Measurements from ENCODE around the gene RCN1.
"Not testable (repeated sequence)": the region's sequence is repeated elsewhere in the genome, so short reads cannot be mapped to it uniquely, and the experiment has no call there.

The RCN1 gene

DNA sequence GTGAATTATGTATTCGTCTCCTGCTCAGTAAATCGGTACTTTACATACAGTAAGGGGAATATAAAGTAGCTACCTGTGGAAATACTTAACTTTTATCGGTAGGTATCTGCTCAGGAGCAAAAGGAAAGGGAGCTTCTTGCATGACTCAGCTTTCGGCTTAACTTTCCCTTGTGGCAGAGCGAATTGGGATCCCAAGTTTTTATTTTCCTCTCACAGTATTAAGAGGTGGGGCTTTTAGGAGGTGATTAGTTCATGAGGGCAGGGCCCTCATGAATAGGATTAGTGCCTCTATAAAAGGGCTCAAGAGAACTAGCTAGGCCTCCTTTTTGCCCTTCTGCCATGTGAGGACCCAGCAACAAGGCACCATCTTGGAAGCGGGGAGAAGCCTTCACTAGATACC is 18.7 kb downstream of the RCN1 start:
- DNase-seq (ENCODE audit: low read depth in 1 of 2, low spot score in 1 of 2) = no peak

DNA sequence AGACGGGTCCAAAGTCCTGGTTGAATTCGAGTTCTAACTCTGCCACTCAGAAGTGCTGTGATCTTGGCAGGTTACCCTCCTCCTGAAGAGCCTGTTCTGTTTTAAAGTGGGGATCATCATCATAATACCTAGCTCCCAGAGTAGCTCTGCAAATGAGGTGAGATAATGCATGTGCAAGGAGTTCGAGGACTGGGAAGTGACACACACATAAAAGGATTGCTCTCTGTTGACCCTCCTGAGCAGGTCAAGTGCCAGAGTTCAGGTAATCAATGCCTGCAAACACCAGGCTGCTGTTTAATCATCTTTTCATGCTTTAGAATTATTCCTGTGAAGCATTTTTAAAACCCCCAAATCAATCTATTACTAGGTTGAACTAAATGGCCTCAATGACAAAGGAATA is 19.9 kb downstream of the RCN1 start:
- DNase-seq (ENCODE audit: low read depth in 1 of 2, low spot score in 1 of 2) = no peak

- DNase-seq (ENCODE audit: low read depth in 1 of 2, low spot score in 1 of 2) = no peak
Observed at GRCh38 chr11:32113200-32113919, 22.5 kb downstream of the RCN1 start.

DNA sequence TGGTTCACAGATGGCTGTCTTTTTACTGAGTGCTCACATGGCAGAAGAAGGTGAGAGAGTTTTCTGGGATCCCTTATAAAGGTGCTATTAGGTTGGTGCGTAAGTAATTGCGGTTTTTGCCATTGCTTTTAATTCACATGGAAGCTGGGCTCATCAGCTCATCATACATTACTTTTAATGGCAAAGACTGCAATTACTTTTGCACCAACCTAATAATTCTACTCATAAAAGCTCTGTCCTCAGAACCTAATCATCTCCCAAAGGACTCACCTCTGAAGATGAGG is 23.0 kb downstream of the RCN1 start:
- no peak for DNase-seq (ENCODE audit: low read depth in 1 of 2, low spot score in 1 of 2)

DNA sequence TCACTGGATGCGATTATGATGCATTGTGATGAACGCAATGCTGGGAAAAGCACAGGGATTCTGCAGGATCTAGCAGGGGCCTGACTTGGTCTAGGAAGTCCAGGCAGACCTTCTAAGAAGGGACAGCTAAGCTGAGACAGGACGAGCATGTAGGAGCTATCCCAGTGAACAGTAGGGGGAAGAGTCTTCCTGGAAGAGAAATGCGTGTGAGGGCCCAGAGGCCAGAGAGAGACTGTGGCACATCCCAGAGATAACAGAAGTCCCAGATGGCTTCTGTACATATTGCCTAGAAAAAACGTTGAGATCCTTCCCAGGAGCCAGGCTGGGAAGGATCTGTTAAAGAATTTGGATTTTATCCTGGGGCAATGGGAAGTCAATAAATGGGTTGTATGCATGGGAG is 24.6 kb downstream of the RCN1 start:
- no peak for DNase-seq (ENCODE audit: low read depth in 1 of 2, low spot score in 1 of 2)

DNA sequence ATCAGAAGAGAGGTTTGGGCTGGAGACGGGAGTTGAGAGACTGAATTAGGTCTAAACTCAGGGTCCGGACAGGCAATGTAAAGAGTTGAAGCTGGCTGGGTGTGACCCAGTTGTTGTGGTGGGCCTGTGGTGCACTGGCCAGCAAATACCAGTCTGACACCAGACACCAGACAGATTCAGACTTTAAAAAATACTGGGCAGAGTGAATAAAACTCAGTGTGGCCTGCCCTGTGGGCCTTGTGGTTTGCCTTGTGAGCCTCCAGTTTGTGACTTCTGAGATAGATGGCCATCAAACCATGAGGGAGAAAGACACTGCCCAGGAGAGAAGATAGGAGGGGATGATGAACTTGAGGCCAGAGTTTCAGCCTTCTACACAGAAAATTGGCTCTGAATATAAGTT is 25.8 kb downstream of the RCN1 start:
- DNase-seq (ENCODE audit: low read depth in 1 of 2, low spot score in 1 of 2) = no peak

GRCh38 chr11:32118025-32118974 is 27.4 kb downstream of the RCN1 start:
- DNase-seq (ENCODE audit: low read depth in 1 of 2, low spot score in 1 of 2) = no peak

DNA sequence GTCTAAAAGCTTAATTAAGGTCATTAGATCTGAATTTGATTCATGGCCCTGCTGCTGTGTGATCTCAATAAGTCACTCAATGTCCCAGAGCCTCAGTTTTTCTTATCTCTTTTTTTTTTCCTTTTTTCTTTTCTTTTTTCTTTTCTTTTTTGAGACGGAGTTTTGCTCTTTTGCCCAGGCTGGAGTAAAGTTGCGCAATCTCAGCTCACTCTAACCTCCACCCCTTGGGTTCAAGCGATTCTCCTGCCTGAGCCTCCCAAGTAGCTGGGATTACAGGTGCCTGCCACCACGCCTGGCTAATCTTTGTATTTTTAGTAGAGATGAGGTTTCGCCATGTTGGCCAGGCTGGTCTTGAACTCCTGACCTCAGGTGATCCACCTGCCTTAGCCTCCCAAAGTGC is 28.3 kb downstream of the RCN1 start:
- not testable (repeated sequence) for DNase-seq (ENCODE audit: low read depth in 1 of 2, low spot score in 1 of 2)

DNA sequence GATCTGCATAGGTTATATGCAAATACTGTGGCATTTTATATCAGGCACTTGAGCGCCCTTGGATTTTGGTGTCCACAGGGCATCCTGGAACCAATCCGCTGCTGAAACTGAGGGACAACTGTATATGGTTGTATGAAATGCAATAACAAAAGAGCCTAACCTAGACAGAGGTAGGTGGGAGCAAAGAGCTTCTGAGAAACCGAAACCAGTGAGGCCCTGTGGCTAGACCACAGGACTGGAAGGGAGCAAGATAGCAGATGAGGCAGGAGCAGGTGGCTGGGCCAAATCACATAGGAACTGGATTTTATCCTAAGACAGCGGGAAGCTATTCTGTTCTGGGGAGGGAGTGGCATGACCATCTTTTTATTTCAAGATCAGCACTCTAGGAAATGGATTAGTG is 30.1 kb downstream of the RCN1 start:
- no peak for DNase-seq (ENCODE audit: low read depth in 1 of 2, low spot score in 1 of 2)

- DNase-seq (ENCODE audit: low read depth in 1 of 2, low spot score in 1 of 2) = no peak
Observed at GRCh38 chr11:32122200-32122599, 31.3 kb downstream of the RCN1 start.

DNA sequence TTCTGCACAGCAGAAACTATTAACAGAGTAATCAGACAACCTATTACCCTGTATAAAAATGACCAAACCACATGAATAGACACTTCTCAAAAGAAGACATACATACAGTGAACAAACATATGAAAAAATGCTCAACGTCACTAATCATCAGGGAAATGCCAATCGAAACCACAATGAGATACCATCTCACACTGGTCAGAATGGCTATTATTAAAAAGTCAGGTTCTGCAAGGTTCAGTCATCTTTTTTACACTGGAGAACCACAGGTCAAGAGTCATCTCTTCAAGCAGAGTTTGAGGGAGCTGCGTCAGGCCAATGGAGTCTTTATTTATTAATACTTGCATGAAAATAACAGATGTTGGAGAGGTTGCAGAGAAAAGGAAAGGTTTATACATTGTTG is 40.4 kb downstream of the RCN1 start:
- no peak for DNase-seq (ENCODE audit: low read depth in 1 of 2, low spot score in 1 of 2)

GRCh38 chr11:32136657-32137056 is 45.8 kb downstream of the RCN1 start:
- DNase-seq (ENCODE audit: low read depth in 1 of 2, low spot score in 1 of 2) = no peak

- no peak for DNase-seq (ENCODE audit: low read depth in 1 of 2, low spot score in 1 of 2)
Observed at GRCh38 chr11:32137263-32137662, 46.4 kb downstream of the RCN1 start.

DNA sequence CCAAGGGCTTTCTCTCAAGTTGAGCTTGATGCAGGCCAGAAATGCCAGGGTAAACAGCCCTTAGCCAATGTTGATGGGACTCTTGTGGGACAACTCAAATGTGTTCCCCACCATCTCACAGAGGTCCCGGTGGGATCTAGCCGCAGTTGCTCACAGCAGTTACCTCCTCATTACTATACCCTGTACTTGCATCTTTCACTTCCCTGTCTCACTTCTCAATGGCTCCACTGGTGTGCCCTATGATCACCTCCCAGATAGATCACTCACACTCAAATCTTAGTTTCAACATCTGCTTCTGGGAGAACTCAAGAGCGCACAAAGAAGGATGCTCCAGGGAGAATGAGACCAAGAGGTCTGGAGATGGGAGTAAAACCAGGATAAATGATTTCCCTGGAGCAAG is 47.0 kb downstream of the RCN1 start:
- DNase-seq (ENCODE audit: low read depth in 1 of 2, low spot score in 1 of 2) = no peak

DNA sequence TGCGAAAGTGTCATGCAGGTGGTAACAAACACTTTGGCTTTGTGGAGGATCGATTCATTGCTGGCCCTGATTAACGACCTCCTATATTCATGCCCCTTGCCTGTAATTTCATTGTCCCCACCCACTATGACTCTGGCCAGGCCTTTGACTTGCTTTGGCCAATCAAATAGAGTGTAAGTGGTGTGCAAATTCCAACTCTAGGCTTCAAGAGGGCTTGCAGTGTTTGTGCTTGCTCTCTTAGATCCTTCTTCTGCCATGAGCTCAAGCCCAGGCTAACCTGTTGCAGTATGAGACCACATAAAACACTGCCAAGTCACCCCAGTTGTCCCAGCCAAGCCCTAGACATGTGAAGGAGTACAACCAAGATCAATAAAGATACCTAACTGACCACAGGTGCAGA is 48.0 kb downstream of the RCN1 start:
- no peak for DNase-seq (ENCODE audit: low read depth in 1 of 2, low spot score in 1 of 2)

DNA sequence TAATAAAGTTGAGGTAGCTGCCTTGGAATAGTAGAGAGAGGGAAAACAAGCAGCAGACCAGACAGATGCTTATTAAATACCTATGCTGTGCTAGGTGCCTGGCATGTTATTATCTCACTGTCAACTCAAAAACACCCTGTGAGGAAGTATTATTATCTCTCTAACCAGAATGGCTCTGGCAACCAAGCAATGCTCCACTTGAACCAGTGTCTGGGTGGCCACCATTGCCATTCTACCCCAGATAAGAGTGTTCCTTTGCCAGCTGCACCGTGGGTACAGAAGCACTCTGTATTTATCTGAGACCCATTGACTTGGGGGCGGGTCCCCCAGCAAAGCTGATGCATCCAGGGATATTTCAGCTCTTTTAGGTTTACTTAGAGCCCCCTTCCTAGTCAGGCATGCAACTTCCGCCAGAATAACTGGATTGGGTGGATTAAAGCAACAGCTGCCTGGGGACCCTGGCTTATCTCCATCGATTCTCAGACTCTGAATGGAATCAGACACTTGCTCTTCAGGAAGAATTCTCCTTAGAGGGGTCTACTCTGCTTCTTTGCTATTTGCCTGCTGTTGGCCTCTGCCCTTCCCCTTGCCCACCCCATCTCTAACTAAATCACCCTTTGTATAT is 49.1 kb downstream of the RCN1 start:
- no peak for DNase-seq (ENCODE audit: low read depth in 1 of 2, low spot score in 1 of 2)

GRCh38 chr11:32141745-32142546 is 51.1 kb downstream of the RCN1 start:
- DNase-seq (ENCODE audit: low read depth in 1 of 2, low spot score in 1 of 2) = no peak

DNA sequence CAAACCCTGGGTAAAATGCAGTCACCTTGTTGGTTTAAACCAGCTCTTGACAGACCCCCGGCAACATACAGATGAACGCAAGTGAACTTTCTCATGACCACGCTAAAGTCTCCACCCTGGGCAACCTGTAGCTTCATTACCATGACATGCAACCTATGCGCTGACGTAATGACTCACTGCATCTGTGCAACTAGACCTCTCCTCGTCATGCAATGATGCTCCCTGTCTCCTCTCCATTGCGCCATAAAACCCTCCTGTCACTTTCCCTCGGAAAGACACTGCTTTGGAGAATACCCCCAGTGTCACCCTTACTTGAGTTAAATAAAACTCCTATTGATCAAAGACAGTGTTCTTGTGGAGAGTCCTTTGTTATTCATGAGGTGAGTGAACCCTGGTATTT is 52.5 kb downstream of the RCN1 start:
- no peak for DNase-seq (ENCODE audit: low read depth in 1 of 2, low spot score in 1 of 2)

DNA sequence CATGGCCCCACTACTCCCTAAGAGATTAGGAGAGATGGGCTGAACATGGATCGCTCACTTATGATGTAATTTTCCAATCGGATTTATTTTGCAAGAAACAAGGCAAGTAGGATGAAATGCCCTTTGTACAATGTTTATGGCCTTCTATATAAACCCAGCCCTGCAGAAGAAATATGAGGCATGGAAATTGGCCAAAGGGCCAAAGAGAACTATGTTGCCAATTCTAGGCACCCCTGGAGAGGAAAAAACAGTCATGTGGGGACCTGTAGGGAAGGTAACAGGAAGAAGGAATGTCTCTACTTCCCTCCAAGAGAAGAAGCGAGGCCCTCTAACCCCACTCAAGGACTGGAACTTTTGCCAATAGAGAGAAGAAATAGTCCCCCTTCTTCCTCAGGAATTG is 54.4 kb downstream of the RCN1 start:
- DNase-seq (ENCODE audit: low read depth in 1 of 2, low spot score in 1 of 2) = no peak

GRCh38 chr11:32148895-32149294 is 58.0 kb downstream of the RCN1 start:
- DNase-seq (ENCODE audit: low read depth in 1 of 2, low spot score in 1 of 2) = no peak

- no peak for DNase-seq (ENCODE audit: low read depth in 1 of 2, low spot score in 1 of 2)
Observed at GRCh38 chr11:32149748-32150147, 58.9 kb downstream of the RCN1 start.

Data from activated CD4-positive, alpha-beta T cell treated with anti-CD3 and anti-CD28 coated beads, Interleukin-2, amount 50 U/mL, for 24 hours (primary cell).